Neural crest cell (in vitro differentiated cells): ENCODE data around the gene SMDT1. TPM values are rescaled to one million over a fixed set of nuclear protein-coding genes. Genes with fewer than 3 reads are reported as not detected.
"Not testable (repeated sequence)": the region's sequence is repeated elsewhere in the genome, so short reads cannot be mapped to it uniquely, and the experiment has no call there.

Source experiments
- DNase-seq: peaks from one replicate; pipeline ENCODE4 v3.0.0; 2021; ENCODE audit warnings: low read depth, mixed read lengths, low spot score
- H3K27ac Mint-ChIP-seq: one replicate; pipeline ENCODE4 v1.8.0; 2021; ENCODE audit warnings: mild to moderate bottlenecking, mixed read lengths; ENCODE audit not compliant: unreplicated experiment
- H3K27me3 Mint-ChIP-seq: 2 replicates; pipeline ENCODE4 v1.8.0; 2021; ENCODE audit warnings: low read depth, mild to moderate bottlenecking, mixed read lengths
- H3K36me3 Mint-ChIP-seq: 2 replicates; pipeline ENCODE4 v1.8.0; 2021; ENCODE audit warnings: low read depth, mild to moderate bottlenecking, mixed read lengths
- H3K4me1 Mint-ChIP-seq: 2 replicates; pipeline ENCODE4 v1.8.0; 2021; ENCODE audit warnings: mixed read lengths
- H3K4me3 Mint-ChIP-seq: one replicate; pipeline ENCODE4 v1.8.0; 2021; ENCODE audit warnings: mild to moderate bottlenecking, mixed read lengths
- H3K9me3 Mint-ChIP-seq: 2 replicates; pipeline ENCODE4 v1.8.0; 2021; ENCODE audit warnings: mixed read lengths
- total RNA-seq: library from RNA; stranded (reverse); gene quantifications from 2 replicates; pipeline ENCODE4 v1.2.1, GENCODE V29; 2021
- TF ChIP-seq, protein P1 (sequence below): fragments of 200-600 bp; sonication (generic); conservative IDR thresholded peaks from 2 replicates; pipeline ENCODE4 v1.5.0; 2021; ENCODE audit warnings: antibody characterized with exemption, mild to moderate bottlenecking

Gene SMDT1
- total RNA-seq, 1 donor from 2014 or later: 70.9 TPM

DNA sequence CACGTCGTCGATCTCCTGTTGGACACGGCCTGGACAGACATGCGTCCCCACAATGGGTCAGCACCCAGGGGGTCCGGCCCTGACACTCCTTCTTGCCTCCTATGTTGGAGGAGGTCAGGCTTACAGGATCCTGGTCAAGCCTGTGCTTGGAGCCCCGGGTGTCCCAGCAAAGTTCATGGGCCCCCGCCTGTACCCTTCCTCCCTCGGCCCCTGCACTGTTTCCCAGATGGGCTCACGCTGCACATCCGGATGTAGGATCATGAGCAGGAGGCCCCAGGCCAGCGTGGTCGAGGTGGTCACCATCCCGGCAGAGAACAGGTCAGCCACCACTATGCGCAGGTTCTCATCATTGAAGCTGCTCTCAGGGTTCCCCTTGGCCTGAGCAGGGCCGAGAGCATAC is 48.1 kb downstream of the SMDT1 start:
- H3K9me3 Mint-ChIP-seq: no peaks in the 10 kb centered on the region
- H3K4me1 Mint-ChIP-seq: no peaks in the 10 kb centered on the region
- no peaks in the 10 kb centered on the region for H3K27me3 Mint-ChIP-seq
- no peak for DNase-seq
- H3K27ac Mint-ChIP-seq: no peak overlapping the region
- no peaks in the 10 kb centered on the region for H3K36me3 Mint-ChIP-seq
- no peak overlapping the region for H3K4me3 Mint-ChIP-seq
- TF ChIP-seq, protein P1, sequence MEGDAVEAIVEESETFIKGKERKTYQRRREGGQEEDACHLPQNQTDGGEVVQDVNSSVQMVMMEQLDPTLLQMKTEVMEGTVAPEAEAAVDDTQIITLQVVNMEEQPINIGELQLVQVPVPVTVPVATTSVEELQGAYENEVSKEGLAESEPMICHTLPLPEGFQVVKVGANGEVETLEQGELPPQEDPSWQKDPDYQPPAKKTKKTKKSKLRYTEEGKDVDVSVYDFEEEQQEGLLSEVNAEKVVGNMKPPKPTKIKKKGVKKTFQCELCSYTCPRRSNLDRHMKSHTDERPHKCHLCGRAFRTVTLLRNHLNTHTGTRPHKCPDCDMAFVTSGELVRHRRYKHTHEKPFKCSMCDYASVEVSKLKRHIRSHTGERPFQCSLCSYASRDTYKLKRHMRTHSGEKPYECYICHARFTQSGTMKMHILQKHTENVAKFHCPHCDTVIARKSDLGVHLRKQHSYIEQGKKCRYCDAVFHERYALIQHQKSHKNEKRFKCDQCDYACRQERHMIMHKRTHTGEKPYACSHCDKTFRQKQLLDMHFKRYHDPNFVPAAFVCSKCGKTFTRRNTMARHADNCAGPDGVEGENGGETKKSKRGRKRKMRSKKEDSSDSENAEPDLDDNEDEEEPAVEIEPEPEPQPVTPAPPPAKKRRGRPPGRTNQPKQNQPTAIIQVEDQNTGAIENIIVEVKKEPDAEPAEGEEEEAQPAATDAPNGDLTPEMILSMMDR: no peak

DNA sequence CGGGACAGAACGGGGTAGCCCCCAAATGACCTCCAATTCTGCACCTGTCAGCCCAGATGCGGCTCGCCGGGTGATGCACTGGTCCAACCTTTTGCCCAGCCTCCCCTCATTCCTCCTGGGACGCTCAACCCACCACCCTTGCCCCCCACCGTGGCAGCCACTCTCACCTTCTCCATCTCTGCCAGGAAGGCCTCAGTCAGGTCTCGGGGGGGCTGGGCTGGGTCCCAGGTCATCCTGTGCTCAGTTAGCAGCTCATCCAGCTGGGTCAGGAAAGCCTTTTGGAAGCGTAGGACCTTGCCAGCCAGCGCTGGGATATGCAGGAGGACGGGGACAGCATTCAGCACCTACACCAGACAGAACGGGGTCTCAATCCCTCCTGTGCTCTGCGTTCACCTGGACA is 48.5 kb downstream of the SMDT1 start:
- not testable (repeated sequence) for H3K27ac Mint-ChIP-seq, H3K9me3 Mint-ChIP-seq, H3K36me3 Mint-ChIP-seq, DNase-seq, H3K4me1 Mint-ChIP-seq, H3K4me3 Mint-ChIP-seq, H3K27me3 Mint-ChIP-seq

DNA sequence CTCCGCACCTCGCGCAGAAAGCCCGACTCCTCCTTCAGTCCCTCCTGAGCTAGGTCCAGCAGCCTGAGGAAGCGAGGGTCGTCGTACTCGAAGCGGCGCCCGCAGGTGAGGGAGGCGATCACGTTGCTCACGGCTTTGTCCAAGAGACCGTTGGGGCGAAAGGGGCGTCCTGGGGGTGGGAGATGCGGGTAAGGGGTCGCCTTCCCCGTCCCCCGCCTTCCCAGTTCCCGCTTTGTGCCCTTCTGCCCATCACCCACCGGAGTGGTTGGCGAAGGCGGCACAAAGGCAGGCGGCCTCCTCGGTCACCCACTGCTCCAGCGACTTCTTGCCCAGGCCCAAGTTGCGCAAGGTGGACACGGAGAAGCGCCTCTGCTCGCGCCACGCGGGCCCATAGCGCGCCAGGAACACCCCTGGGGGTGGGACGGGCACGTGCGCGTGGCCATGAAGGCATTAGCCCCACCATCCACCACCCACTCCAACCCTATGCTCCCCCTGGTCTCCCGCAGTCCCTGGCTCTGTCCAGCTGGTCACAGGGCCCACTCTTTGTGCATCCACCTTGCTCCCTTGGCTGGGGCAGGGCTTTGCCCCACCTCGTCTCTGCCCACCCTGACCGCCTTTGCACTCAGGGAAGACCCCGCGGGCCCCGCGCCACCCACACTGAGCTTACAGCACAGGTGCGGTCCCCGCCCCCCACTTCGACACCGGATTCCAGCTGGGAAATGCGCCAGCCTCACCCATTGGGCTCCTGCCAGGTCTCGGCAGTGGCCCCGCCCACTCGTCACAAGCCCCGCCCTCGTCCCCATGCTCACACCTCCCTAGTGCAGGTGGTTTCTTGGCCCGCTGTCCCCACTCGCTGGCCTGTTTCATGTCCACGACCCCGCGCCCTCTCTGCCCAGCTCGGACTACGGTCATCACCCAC is 49.5 kb downstream of the SMDT1 start:
- not testable (repeated sequence) for H3K9me3 Mint-ChIP-seq, H3K27ac Mint-ChIP-seq, DNase-seq, H3K4me1 Mint-ChIP-seq, H3K36me3 Mint-ChIP-seq, H3K27me3 Mint-ChIP-seq
- H3K4me3 Mint-ChIP-seq: peak overlapping the region; percentile 23

DNA sequence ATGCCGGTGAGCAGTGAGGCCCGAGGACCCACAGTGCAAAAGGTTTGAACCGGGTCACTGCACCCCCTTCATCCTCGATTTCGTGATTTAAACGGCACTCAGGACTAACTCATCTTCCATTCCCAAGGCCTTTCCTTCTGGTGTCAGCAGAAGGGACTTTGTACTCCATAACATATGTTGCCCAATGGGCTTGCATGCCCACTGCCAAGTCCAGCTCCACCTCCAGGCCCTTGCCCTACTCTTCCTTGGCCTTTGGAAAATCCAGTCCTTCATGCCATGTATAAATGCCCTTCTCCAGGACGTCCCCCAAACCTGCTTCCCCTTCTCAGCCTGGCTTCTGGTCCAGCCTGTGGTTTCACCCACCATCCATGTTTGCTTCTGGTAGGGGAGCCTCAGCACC is 50.7 kb downstream of the SMDT1 start:
- DNase-seq, H3K36me3 Mint-ChIP-seq, H3K27me3 Mint-ChIP-seq, H3K4me1 Mint-ChIP-seq, H3K9me3 Mint-ChIP-seq, H3K27ac Mint-ChIP-seq, H3K4me3 Mint-ChIP-seq: not testable (repeated sequence)

DNA sequence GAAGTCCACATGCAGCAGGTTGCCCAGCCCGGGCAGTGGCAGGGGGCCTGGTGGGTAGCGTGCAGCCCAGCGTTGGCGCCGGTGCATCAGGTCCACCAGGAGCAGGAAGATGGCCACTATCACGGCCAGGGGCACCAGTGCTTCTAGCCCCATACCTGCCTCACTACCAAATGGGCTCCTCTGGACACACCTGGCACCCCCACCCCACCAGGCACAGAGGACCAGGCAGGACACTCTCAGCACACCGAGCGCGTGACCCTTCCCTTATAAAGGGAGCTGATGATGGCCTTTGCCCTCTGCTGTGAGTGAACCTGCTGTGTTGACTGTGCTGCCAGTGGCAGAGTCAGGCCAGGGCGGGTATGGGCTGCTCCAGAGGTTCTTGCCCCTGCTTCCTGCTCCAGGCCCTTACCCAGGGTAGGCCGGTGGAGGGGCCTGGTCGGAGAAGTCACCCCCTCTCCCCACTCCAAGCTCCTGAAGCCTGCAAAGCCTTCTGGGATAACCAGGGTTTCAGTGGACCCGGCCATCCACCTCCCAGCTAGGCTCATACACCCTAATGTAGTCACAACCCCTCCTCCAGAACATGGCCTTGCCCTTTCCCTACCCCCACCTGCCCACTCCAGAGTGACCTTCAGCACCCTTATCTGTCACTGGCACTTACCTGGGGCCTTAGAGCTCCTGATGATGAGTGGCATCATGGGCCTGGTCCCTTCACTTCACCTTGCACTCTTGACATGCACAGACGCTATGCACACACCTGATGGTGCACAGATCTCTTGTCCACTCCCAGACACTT is 51.3 kb downstream of the SMDT1 start, which contains the start of gene CYP2D6:
Gene CYP2D6 (minus strand): TSS at position 172 of the 793 bp plus-strand sequence. CDS start 19 bp downstream, at position 153.
- H3K27me3 Mint-ChIP-seq, H3K4me3 Mint-ChIP-seq: not testable (repeated sequence)

DNA sequence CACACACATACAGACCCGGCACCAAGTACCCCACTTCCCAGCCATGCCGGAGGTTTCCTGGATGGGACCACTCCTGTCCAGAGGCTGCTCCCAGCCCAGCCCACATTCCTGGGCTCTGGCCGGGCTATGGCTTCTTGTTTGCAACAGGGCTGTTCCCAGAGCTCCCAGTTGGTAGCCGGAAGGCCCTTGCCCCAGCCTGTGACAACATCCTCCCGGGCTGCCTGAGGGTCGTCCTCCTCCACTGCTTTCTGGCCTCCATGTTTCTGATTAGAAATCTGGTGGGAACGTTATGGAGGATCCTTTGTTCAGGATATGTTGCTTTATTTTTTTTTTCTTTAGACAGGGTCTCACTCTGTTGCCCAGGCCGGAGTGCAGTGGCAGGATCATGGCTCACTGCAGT is 52.1 kb downstream of the SMDT1 start:
- TF ChIP-seq, protein P1: no peak
- Mint-ChIP-seq H3K36me3 (no peaks in the 10 kb centered on the region), H3K27me3 (no peaks in the 10 kb centered on the region), H3K4me3 (no peak overlapping the region), H3K4me1 (no peaks in the 10 kb centered on the region), H3K27ac (no peak overlapping the region), H3K9me3 (no peaks in the 10 kb centered on the region)
- DNase-seq: no peak

More for the DNA sequence above, 51.3 kb downstream of the SMDT1 start, which contains the start of gene CYP2D6:
- not testable (repeated sequence) for H3K9me3 Mint-ChIP-seq, H3K27ac Mint-ChIP-seq, H3K4me1 Mint-ChIP-seq, H3K36me3 Mint-ChIP-seq, DNase-seq

DNA sequence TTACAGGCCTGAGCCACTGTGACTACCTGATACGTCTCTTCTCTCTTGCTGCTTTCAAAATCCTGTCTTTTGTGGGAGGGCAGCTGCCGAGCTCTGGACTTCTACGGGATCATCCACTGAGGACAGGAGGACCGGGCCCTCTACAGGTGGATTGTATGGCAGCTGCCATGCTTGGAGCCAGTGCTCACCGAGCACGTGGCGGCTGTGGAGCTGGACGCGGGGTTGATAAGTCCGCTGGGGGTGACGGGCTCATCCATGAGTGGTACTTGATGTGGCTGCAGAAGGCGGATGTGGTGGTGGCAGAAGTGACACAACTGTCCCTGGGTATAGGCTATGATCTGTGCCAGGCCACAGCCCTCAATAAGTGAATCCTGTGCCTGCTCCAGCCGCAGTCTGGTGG is 53.0 kb downstream of the SMDT1 start:
- no peak for DNase-seq
- Mint-ChIP-seq H3K4me3 (peak overlapping the region; percentile 2), H3K36me3 (no peaks in the 10 kb centered on the region), H3K27me3 (no peaks in the 10 kb centered on the region), H3K27ac (no peak overlapping the region), H3K4me1 (no peaks in the 10 kb centered on the region), H3K9me3 (no peaks in the 10 kb centered on the region)
- TF ChIP-seq, protein P1: no peak

Other genes starting within 250 kb of the SMDT1 start
- gene SREBF2, start 246.6 kb upstream of the SMDT1 start, total RNA-seq: 194 and 209 TPM in 2 replicates
- gene SHISA8, start 164.6 kb upstream of the SMDT1 start, total RNA-seq: 0.19 TPM in 1 of 2 replicates, not detected in the other
- 4.0 and 4.4 TPM in 2 replicates for gene TNFRSF13C, start 152.9 kb upstream of the SMDT1 start, total RNA-seq
- 47.3 and 48.9 TPM in 2 replicates for gene CENPM, start 132.5 kb upstream of the SMDT1 start, total RNA-seq
- gene SEPTIN3, start 110.3 kb upstream of the SMDT1 start, total RNA-seq: 71.5 and 75.0 TPM in 2 replicates
- gene WBP2NL, start 80.9 kb upstream of the SMDT1 start, total RNA-seq: not detected in 2 replicates
- gene NAGA, start 8.9 kb upstream of the SMDT1 start, total RNA-seq: 21.2 and 21.4 TPM in 2 replicates
- gene PHETA2, start 5.5 kb upstream of the SMDT1 start, total RNA-seq: 1.3 and 1.5 TPM in 2 replicates
- 104 and 120 TPM in 2 replicates for gene NDUFA6, start 11.1 kb downstream of the SMDT1 start, total RNA-seq
- gene CYP2D6, start 51.1 kb downstream of the SMDT1 start, total RNA-seq: 3.5 and 3.7 TPM in 2 replicates
- 65.0 and 67.5 TPM in 2 replicates for gene TCF20, start 191.0 kb downstream of the SMDT1 start, total RNA-seq